ENCODE results near the gene ARID2.

ARID2 gene

DNA sequence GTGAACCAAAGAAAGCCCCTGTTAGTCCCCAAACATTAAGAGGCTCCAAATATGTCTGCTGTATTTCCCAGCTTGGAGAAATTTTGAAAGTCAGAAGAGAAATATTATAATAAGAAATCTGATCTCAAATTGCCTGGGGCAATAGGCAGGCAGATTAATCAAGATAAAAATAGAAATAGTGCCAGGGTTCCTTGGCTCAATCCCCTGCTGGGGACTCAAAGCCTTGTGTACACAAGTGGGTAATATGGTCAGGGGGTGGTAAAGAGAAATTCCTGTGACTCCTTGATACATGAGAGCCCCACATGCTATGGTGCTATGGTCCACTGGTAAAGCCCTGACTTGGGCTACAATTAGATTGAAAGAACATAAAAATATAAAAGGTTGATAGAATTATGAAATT lies 41.3 kb upstream of the ARID2 start:
- TF ChIP-seq SIN3A (IDR thresholded peaks at IDR 0.05; ENCODE audit: borderline replicate concordance, insufficient read depth, low read length) (no peak), POLR2AphosphoS5 (IDR thresholded peaks at IDR 0.05; ENCODE audit: low read depth, low read length) (no peak), TAF1 (IDR thresholded peaks at IDR 0.05; ENCODE audit: borderline replicate concordance, insufficient read depth, low read length) (no peak), FOXP2 (optimal IDR thresholded peaks at IDR 0.05; ENCODE audit: borderline replicate concordance, extremely low read depth, extremely low read length, insufficient read depth) (no peak)
- TF ChIP-seq, protein P1, sequence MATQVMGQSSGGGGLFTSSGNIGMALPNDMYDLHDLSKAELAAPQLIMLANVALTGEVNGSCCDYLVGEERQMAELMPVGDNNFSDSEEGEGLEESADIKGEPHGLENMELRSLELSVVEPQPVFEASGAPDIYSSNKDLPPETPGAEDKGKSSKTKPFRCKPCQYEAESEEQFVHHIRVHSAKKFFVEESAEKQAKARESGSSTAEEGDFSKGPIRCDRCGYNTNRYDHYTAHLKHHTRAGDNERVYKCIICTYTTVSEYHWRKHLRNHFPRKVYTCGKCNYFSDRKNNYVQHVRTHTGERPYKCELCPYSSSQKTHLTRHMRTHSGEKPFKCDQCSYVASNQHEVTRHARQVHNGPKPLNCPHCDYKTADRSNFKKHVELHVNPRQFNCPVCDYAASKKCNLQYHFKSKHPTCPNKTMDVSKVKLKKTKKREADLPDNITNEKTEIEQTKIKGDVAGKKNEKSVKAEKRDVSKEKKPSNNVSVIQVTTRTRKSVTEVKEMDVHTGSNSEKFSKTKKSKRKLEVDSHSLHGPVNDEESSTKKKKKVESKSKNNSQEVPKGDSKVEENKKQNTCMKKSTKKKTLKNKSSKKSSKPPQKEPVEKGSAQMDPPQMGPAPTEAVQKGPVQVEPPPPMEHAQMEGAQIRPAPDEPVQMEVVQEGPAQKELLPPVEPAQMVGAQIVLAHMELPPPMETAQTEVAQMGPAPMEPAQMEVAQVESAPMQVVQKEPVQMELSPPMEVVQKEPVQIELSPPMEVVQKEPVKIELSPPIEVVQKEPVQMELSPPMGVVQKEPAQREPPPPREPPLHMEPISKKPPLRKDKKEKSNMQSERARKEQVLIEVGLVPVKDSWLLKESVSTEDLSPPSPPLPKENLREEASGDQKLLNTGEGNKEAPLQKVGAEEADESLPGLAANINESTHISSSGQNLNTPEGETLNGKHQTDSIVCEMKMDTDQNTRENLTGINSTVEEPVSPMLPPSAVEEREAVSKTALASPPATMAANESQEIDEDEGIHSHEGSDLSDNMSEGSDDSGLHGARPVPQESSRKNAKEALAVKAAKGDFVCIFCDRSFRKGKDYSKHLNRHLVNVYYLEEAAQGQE (IDR thresholded peaks at IDR 0.05; ENCODE audit: insufficient read depth in 1 of 2, low read depth in 2 of 2, low read length in 2 of 2) = no peak

DNA sequence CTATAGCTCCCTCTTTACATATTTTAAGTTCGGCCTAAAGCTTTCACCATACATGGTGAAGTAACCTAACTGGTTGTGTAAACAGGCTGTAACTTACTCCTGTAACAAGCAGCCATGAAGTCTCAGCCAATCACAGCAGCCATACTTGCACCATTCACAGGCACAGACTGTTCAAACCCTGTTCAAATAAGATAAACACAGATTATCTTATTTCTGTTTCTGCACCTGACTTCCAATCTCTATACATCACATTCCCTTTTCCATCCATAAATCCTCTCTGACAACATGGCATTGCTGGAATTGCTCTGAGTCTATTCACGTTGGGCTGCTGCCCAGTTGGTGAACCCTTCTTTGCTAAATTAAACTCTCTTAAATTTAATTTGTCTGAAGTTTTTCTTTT lies 34.5 kb upstream of the ARID2 start:
- TF ChIP-seq SIN3A (IDR thresholded peaks at IDR 0.05; ENCODE audit: borderline replicate concordance, insufficient read depth, low read length) (no peak), FOXP2 (optimal IDR thresholded peaks at IDR 0.05; ENCODE audit: borderline replicate concordance, extremely low read depth, extremely low read length, insufficient read depth) (no peak), POLR2AphosphoS5 (IDR thresholded peaks at IDR 0.05; ENCODE audit: low read depth, low read length) (no peak), TAF1 (IDR thresholded peaks at IDR 0.05; ENCODE audit: borderline replicate concordance, insufficient read depth, low read length) (no peak)
- TF ChIP-seq, protein P1 (IDR thresholded peaks at IDR 0.05; ENCODE audit: insufficient read depth in 1 of 2, low read depth in 2 of 2, low read length in 2 of 2) = no peak

DNA sequence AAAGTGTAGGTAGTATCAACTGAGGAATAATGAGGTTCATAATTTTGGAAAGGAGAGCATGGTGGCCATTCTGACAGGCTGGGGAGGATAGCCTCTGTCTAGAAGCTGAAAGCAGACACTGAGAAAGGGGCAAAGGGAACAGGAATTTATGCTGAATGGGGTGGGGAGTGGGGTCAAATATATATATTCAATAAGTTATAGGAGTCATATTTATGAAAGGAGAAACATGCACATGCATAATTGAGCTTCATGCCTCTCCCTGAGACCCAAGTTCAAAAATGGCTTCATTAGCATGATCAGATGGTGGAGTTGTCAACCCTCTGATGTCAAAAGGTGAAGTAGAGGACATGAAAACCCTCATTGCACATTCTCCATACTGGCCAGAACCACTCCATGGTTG lies 33.9 kb upstream of the ARID2 start:
- TF ChIP-seq, protein P1 (IDR thresholded peaks at IDR 0.05; ENCODE audit: insufficient read depth in 1 of 2, low read depth in 2 of 2, low read length in 2 of 2) = no peak
- TF ChIP-seq FOXP2 (optimal IDR thresholded peaks at IDR 0.05; ENCODE audit: borderline replicate concordance, extremely low read depth, extremely low read length, insufficient read depth) (no peak), SIN3A (IDR thresholded peaks at IDR 0.05; ENCODE audit: borderline replicate concordance, insufficient read depth, low read length) (no peak), TAF1 (IDR thresholded peaks at IDR 0.05; ENCODE audit: borderline replicate concordance, insufficient read depth, low read length) (no peak), POLR2AphosphoS5 (IDR thresholded peaks at IDR 0.05; ENCODE audit: low read depth, low read length) (no peak)

DNA sequence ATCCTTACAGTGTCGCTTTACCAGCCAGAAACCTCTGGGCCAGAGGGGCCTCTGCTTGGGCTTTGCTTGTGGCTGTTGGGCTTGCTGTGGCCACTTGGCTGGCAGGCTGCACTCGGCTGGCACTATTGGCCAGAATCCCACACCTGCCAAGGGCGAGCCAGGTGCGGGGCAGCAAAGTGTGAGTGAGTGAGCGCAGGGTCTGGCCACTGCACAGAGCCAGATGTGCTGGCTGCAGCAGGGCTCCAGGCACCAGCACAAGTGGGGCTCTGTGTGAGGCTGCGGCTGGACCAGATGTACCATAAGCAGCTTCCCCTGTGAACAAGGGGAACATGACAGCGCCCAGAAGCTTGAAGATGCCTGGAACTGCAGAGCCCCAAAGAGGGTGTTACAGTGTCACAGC lies 33.5 kb upstream of the ARID2 start:
- TF ChIP-seq, protein P1 (IDR thresholded peaks at IDR 0.05; ENCODE audit: insufficient read depth in 1 of 2, low read depth in 2 of 2, low read length in 2 of 2) = no peak
- TF ChIP-seq FOXP2 (optimal IDR thresholded peaks at IDR 0.05; ENCODE audit: borderline replicate concordance, extremely low read depth, extremely low read length, insufficient read depth) (no peak), TAF1 (IDR thresholded peaks at IDR 0.05; ENCODE audit: borderline replicate concordance, insufficient read depth, low read length) (no peak), POLR2AphosphoS5 (IDR thresholded peaks at IDR 0.05; ENCODE audit: low read depth, low read length) (no peak), SIN3A (IDR thresholded peaks at IDR 0.05; ENCODE audit: borderline replicate concordance, insufficient read depth, low read length) (no peak)

DNA sequence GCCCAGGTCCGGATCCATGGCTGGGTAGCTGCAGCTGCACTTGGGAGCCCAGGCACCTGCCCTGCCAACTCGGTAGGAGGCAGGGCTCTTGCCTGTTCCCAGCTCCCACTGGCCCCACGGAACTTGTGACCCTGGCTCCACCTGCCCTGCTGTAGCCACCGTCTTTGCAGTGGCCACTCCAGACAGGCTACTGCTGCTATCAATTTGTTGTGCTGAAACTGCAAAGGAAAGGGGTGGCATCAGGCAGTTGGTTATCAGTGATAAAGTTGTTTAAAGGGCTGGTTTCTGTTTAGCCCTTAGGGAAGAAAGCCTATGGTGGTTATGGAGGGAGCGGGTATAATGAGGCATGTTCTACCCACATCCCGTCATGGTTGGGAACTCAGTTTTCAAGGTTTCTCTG lies 32.1 kb upstream of the ARID2 start:
- no peak for TF ChIP-seq FOXP2 (optimal IDR thresholded peaks at IDR 0.05; ENCODE audit: borderline replicate concordance, extremely low read depth, extremely low read length, insufficient read depth)
- TF ChIP-seq POLR2AphosphoS5 (IDR thresholded peaks at IDR 0.05; ENCODE audit: low read depth, low read length) = no peak
- no peak for TF ChIP-seq TAF1 (IDR thresholded peaks at IDR 0.05; ENCODE audit: borderline replicate concordance, insufficient read depth, low read length)
- no peak for TF ChIP-seq SIN3A (IDR thresholded peaks at IDR 0.05; ENCODE audit: borderline replicate concordance, insufficient read depth, low read length)
- TF ChIP-seq, protein P1 (IDR thresholded peaks at IDR 0.05; ENCODE audit: insufficient read depth in 1 of 2, low read depth in 2 of 2, low read length in 2 of 2) = no peak

All from PFSK-1 (cell line).